Measurements from ENCODE around the gene HEATR1.

HEATR1 gene

DNA sequence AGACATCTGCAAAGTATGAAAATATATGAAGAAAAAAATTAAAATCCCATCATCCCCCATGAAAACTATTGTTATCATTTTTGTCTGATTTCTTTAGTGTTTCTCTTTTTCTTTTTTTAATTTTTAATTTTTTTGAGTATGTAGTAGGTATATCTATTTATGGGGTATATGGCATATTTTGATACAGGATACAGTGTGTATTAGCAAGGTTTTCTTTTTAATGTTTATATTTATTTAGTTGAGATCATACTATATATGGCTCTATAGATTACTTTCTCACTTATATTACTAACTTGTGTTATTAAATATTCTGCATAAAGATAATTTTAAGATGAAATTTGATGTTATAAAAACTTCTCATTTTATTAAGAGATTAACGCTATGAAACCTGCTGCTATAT lies 69.1 kb downstream of the HEATR1 start:
- no peak for DNase-seq

GRCh38 chr1:236534151-236534651 lies 70.1 kb downstream of the HEATR1 start:
- peak; percentile 57 for DNase-seq

DNA sequence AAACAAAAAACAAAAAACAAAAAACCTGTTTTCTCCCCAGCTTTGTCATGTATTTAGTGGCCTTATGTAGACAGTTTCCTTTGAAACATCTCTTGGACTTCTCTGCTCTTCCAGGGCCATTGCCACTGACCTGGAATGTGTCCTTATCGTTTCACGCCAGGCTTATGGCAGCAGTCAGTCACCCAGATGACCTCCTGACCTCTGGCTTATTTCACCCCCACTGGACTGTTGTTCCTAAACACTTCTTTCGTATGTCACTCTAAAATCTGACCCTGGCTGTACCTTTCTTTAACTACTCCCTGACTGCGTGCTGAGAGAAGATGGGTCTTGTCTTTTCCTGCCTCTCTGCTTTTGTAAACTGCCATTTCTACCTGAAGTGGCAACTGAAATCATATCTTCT lies 71.5 kb downstream of the HEATR1 start:
- no peak for DNase-seq

DNA sequence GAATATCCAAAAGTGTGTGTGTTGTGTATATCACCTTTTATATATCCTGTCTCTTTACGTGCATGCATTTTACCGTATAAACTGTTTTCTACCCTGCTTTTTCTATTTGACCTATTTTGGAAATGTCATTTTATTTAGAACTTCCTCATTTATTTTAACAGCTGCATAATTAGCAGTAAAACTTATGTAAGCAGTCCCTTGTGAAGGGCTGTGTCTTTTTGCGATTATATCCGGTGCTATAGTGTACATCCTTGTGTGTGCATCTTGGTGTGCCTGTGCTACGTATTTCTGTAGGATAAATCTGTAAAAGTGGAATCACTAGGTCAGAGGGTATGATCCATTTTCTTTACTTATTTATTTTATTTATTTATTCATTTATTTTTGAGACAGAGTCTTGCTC lies 73.4 kb downstream of the HEATR1 start:
- DNase-seq = no peak

GRCh38 chr1:236530286-236530685 lies 74.0 kb downstream of the HEATR1 start:
- DNase-seq = no peak

GRCh38 chr1:236526079-236526478 lies 78.2 kb downstream of the HEATR1 start:
- no peak for DNase-seq

GRCh38 chr1:236524895-236525184 lies 79.5 kb downstream of the HEATR1 start:
- no peak for DNase-seq

GRCh38 chr1:236524142-236524894 lies 80.0 kb downstream of the HEATR1 start:
- peak; percentile 66 for DNase-seq

DNA sequence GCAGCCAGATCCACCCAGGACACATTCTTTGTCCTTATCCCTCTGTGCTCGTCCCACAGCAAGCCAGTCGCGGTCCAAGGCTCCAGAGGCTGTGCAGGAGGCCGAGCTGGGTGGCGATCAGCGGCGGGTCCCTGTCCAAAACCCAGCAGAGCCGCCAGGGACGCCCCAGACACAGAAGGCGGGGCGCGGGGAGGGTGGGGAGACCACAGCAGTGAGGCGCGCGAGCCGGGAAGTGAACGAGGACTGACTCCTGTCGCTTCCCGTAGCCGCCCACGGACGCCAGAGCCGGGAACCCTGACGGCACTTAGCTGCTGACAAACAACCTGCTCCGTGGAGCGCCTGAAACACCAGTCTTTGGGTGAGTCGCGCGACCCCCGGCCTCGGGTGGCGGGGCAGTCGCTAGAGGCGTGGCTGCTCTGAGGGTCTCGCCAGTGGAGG lies 80.6 kb downstream of the HEATR1 start, which contains the start of gene LGALS8:
TSS of gene LGALS8 (plus strand) at position 279 of the 438 bp plus-strand sequence. CDS start 2,089 bp downstream, outside the sequence.
- peak; percentile 94 for DNase-seq

GRCh38 chr1:236522937-236523703 lies 81.2 kb downstream of the HEATR1 start:
- DNase-seq = no peak

DNA sequence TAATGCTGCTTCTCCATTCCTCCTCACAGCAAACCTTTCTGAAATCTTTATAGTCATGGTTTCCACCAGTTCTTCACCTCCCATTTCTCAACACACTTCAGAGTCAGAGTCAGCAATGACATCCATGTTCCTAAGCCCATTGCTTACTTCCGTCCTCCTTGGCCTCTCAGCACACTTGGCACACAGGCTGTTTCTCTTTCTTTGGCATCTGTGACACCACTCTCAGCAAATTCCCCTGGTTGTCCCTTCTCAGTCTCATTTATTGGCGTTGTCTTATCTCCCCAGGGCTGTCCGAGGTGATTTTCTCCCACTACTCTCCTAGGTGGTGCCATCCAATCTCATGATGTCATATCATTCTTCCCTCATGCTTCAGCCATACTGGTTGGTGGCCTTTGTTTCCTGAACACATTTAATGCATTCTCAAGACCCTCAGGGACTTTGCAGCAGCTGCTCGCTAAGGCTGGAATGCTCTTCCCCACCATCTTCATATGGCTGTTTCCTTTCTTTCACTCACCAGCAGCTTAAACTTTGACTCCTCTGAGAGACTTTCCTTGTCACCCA lies 83.8 kb downstream of the HEATR1 start:
- DNase-seq = no peak

DNA sequence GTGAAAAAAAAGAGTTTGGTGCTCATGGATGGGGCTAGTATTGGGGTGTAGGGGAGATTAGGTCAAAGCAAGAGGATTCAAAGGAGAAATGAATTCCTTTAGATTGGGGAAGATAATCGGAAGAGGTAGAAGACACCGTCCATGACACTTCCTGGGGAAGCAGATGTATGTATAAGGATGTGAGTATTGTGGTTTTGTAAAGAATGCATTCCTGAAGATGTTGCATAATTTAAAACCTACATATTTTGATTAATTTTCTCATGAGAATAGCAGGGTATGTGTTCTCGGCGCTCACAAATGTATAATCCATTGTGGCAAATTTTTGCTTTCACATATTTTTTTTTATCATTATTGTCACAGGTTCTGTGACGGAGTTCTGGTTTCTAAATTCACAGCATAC lies 86.0 kb downstream of the HEATR1 start:
- no peak for DNase-seq

DNA sequence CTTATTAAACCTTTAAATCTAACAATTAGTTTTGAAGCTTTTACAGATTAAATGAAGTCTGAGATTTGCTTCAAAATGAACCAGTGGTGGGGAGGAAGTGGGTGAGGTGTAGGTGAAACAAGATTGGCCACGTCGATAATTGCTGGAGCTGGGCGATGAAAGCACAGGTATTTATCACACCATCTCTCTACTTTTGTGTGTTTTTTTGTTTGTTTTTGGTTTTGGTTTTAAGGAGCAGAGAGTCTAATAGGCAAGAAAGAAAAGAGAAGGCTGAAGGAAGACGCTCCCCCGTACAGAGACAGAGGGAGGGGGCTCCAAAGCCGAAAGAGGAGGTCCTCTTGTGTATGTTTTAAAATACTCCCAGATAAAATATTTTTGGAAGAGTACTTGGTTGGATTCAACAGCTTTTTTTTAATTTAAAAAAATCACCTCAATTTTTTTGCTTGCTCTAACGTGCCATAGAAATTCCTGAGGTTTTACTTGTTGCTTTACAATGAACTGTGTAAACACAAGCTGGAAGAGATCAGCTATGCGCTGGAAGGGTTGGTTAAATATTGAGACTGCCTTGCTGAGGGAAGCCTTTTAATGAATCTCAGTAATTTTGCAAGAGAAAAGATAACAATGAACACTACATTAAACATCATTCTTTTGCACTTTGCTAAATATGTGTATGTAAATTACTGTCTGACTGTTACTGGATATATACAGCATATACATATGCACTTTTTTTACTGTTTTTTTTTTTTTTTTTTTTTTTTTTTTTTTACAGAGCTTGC lies 87.2 kb downstream of the HEATR1 start:
- no peak for DNase-seq

DNA sequence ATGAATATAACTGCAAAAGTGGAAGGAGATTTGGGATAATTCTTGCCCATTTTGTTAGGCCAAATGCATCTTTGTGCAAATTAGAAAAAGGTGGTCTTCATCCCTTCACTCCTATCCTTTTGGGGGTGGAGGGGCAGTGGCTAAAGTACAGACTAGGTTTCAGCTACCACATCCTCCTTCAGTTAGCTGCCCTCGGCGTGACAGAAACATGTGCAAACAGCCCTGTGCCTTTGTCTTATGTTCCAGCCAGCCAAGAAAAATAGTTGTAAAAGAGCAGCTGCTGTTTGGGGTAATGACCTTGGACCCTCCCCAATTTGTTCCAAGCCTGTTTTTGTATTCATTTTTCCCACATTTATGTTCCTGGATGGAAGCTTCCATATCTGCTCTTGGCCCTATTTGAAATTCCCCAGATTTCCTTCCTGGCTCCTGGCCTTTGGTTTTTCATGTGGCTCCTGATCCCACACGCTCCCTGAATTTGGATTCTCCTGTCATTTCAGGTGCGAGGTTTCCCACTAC lies 88.8 kb downstream of the HEATR1 start:
- DNase-seq = no peak

- DNase-seq = no peak
Observed at GRCh38 chr1:236514703-236515442, 89.4 kb downstream of the HEATR1 start.

GRCh38 chr1:236511735-236512418 lies 92.4 kb downstream of the HEATR1 start:
- DNase-seq = no peak

DNA sequence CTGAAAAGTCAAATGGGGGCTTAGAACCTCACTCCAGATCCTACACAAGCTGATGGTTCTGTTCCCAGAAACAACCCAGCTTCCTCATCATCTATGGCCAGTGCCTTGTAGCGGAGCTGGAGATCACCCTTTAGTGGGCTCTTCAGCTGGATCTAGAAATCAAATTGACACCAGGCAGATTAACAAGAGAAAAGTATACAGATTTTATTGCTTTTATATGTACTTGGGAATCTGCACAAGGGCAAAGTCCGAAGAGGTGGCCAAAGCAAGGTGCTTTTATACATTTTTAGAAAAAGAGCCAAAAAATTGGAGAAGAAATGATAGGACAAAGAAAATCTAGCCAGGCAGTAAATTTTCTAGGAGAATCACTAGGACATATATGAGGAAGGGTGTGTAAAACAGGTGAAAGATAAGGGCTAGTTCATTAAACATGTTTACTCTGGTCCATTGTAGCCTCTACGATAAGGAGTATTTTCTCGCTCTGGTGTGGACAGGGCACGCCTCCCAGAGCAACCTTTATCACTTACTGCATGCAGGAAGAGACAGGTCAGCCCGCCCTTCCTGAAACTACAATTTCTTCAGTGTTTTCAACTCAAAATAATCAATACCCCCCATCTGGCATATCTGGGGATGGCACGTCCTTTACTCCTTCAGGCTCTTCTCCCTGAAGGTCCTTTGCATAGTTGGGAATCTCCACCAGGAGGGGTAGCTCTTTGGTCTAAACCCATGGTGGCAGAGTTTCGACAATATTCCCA lies 94.5 kb downstream of the HEATR1 start:
- DNase-seq = no peak

GRCh38 chr1:236509203-236509602 lies 95.1 kb downstream of the HEATR1 start:
- no peak for DNase-seq

GRCh38 chr1:236508593-236509027 lies 95.7 kb downstream of the HEATR1 start:
- no peak for DNase-seq

DNA sequence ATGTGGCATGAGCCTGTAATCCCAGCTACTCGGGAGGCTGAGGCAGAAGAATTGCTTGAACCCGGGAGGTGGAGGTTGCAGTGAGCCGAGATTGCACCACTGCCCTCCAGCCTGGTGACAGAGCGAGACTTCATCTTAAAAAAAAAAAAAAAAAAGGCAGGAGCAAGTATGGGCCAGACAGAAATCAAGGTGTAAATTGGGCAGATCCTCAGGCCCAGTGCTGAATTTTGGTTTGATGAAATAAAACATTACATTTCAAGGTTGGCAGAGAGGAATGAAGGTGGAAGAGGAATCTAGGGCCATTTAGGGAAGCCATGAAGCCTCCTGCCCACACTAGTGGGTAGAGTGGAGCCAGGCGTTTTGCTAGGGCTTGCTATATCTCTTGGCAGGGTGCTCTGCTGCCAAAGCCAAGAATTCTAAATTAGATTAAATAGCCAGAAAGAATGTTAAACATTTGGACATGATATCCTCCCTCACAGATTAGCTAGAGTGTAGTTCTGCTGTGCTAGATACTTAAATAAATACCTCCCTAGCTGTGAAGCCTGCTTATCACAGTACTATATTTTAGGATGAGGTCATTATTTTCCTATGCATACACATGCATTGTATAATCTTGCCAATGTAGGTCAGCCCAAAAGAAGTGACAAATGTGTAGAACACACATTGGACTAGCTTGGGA lies 97.2 kb downstream of the HEATR1 start:
- no peak for DNase-seq

Data from stimulated activated CD8-positive, alpha-beta memory T cell treated with anti-CD3 and anti-CD28 coated beads, Interleukin-4, amount 100 ng/mL, for 48 hours (primary cell).